HG03097 (cell line): Measurements from ENCODE around the gene POMP.
A peak's percentile ranks its signal among the peaks of the same experiment; 100 is the strongest.
"Not testable (repeated sequence)": the region's sequence is repeated elsewhere in the genome, so short reads cannot be mapped to it uniquely, and the experiment has no call there.

Source experiments
- ATAC-seq: cut with Tn5 transposase; IDR thresholded peaks from one replicate; pipeline ENCODE4 v1.9.1; 2021; ENCODE audit not compliant: unreplicated experiment, low FRiP score

The POMP gene

GRCh38 chr13:28685892-28686291 is 27.0 kb downstream of the POMP start:
- no peak for ATAC-seq

DNA sequence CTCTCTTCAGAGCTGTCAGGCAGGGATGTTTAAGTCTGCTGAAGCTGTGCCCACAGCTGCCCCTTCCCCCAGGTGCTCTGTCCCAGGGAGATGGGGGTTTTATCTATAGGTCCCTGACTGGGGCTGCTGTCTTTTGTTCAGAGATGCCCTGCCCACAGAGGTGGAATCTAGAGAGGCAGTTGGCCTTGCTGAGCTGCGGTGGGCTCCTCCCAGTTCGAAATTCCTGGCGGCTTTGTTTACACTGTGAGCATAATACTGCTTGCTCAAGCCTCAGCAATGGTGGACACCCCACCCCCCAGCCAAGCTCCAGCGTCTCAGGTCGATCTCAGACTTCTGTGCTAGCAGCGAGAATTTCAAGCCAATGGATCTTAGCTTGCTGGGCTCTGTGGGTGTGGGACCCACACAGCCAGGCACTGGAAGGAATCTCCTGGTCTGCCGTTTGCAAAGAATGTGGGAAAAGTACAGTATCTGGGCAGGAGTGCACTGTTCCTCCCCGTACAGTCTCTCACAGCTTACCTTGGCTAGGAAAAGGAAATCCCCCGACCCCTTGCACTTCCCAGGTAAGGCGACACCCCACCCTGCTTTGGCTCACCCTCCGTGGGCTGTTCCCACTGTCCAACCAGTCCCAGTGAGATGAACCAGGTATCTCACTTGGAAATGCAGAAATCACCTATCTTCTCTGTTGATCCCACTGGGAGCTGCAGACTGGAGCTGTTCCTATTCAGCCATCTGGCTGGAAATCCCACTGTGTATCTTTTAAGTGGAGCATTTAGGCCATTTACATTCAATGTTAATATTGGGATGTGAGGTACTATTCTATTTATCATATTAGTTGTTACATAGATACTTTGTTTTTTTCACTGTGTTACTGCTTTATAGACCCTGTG is 34.9 kb downstream of the POMP start:
- not testable (repeated sequence) for ATAC-seq

GRCh38 chr13:28697441-28697840 is 38.5 kb downstream of the POMP start:
- no peak for ATAC-seq

- ATAC-seq = no peak
These were observed 40.3 kb downstream of the POMP start for GRCh38 chr13:28699246-28699645.

- ATAC-seq = no peak
These were observed 45.4 kb downstream of the POMP start for GRCh38 chr13:28704282-28704681.

DNA sequence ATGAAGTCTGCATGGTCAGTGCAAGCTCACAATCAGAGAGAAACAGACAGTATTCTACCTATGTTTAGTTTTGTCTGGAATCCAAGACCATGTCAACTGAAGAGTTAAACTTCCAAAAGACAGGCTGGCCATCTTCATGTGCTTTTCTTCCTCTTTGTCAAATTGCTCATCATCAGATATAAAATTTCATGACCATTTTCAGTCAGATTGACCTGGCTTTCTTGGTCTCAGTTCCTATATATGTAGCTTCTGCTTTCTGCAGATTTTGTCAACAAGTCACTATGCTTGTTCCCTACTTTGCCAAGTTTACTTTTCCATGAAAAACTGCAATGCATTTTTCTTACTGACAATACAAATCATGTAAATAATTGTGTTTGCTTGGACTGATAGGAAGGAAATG is 46.0 kb downstream of the POMP start:
- no peak for ATAC-seq

- ATAC-seq = no peak
These were observed 46.6 kb downstream of the POMP start for GRCh38 chr13:28705461-28706083.

GRCh38 chr13:28707629-28708427 is 48.9 kb downstream of the POMP start:
- ATAC-seq = peak; percentile 96

DNA sequence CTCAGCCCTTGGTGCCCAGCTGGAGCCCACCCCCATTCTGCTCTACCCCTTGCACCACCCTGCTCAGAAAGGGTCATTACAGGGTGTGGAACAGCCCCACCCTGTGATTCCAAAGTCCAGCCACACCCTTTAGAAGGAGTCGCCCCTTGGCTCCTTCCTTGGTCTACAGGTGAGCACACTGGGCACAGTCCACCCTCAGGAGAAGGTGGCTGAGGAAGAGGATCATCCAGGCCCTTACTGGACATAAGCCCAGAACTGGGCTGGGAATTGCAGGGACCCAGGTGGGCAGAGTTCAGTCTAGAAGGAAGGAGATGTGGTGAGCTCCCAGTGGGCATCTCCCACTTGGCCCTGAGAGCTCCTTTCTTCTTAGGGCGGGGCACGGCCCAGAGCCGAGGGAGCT is 51.2 kb downstream of the POMP start:
- ATAC-seq = no peak

- ATAC-seq = no peak
These were observed 55.7 kb downstream of the POMP start for GRCh38 chr13:28714651-28715050.

DNA sequence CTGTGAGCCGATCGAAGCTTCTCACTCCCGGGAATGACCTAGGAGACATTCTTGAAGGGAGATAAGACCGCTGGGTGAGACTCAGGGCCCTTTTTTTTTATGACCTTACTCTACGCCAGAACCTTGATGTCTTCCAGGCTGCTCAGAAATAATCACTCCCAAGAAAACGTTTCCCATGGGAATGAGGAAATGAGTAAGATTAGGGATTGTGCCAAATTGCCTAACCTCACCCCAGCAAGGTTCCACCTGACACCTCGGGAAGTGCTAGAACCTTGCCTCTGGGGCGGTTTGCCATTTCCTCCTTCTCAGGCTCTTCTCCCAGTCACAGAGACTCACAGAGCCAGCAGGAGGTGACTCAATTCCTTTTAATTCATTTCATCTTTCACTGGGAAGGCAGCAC is 57.6 kb downstream of the POMP start:
- no peak for ATAC-seq

GRCh38 chr13:28717170-28717569 is 58.2 kb downstream of the POMP start:
- ATAC-seq = no peak

DNA sequence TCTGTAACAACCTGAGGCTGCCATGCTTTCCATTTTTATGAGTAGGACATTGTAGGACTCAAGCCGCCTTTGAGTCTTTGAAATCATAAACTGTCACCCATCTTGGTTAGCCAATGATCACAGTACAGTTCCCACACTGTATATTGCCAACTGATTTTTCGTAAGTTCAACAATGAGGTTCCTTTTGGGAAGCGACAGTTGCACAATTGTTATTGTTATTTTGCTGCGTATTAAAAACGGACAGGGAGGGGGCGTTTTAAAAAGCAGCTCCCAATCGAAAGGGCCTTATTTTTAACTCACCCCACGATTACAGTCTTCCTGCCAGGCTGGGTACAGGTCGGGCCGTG is 59.2 kb downstream of the POMP start:
- ATAC-seq = no peak

GRCh38 chr13:28718543-28719226 is 59.8 kb downstream of the POMP start, which contains the start of gene SLC46A3:
Gene SLC46A3, minus strand, starts transcription at chr13:28718970. Its CDS starts 972 bp downstream, at chr13:28717998.
- ATAC-seq = peak; percentile 98

DNA sequence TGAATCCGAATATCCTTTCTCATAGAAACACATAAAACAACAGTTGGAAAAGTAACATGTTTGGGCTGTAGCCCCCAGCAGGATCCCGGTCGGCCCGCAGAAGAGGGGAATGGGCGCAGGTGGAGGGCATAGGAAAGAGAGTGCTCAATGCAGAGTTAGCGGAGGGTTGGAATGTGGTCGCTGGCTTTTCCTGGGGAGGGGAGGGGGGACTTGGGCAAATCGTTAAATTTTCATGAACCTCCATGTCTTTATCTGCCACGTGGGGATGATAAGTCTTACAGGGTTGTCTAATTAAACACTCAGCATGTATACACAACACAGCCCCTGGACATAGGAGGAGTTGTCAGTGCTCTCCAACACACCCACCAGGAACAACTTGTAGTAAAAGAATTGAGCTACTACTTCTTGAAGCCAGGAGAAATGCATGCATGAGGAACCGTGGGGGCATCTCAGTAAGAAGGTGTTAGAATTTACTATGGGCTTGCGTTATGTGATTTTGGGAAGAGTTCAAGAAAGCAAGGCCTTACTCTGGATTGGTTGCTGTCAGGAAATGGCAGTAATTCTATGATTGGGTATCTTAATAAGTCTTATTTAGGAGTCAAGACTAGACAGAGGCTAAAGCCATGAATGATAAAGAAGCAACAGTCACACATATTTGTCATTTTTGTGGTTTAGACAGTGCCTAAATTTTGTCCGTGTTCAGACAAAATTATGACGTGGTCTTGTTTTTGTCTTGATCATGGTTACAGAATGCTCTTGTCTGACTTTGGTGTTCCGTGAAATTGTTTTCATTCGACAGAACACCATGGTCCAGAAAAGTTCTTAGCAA is 60.5 kb downstream of the POMP start:
- ATAC-seq = no peak

- ATAC-seq = no peak
These were observed 64.9 kb downstream of the POMP start for GRCh38 chr13:28723806-28724205.

- ATAC-seq = no peak
These were observed 66.2 kb downstream of the POMP start for GRCh38 chr13:28725046-28725610.
